CD4-positive, alpha-beta T cell treated with Interleukin-1 beta for 1 hour (primary cell): ENCODE data around the gene TMC3.
"Not testable (repeated sequence)": the region's sequence is repeated elsewhere in the genome, so short reads cannot be mapped to it uniquely, and the experiment has no call there.

ENCODE experiments used
- DNase-seq, 2 donors: peaks; one replicate each; pipeline ENCODE4 v3.0.0-alpha.2; 2020 to 2022

Gene TMC3

GRCh38 chr15:81373775-81374395 lies at the start of gene TMC3:
Gene TMC3 (minus strand): TSS chr15:81374213. CDS start chr15:81374077, 136 bp downstream.
- DNase-seq: no peak

GRCh38 chr15:81421461-81421860 lies 47.4 kb upstream of the TMC3 start:
- DNase-seq: no peak

GRCh38 chr15:81419332-81419943 lies 45.4 kb upstream of the TMC3 start:
- no peak for DNase-seq

- DNase-seq: no peak
Observed at GRCh38 chr15:81418891-81419290, 44.9 kb upstream of the TMC3 start.

- DNase-seq: no peak
Observed at GRCh38 chr15:81418444-81418843, 44.4 kb upstream of the TMC3 start.

GRCh38 chr15:81414274-81414968 lies 40.4 kb upstream of the TMC3 start:
- DNase-seq: not testable (repeated sequence)

- no peak for DNase-seq
Observed at GRCh38 chr15:81413851-81414250, 39.8 kb upstream of the TMC3 start.

GRCh38 chr15:81411969-81412633 lies 38.1 kb upstream of the TMC3 start:
- no peak for DNase-seq

- no peak for DNase-seq
Observed at GRCh38 chr15:81411051-81411450, 37.0 kb upstream of the TMC3 start.

GRCh38 chr15:81410318-81410753 lies 36.3 kb upstream of the TMC3 start:
- peak; percentile 20 to 56 for DNase-seq

GRCh38 chr15:81407718-81408117 lies 33.7 kb upstream of the TMC3 start:
- DNase-seq: no peak

- no peak for DNase-seq
Observed at GRCh38 chr15:81407176-81407575, 33.2 kb upstream of the TMC3 start.

GRCh38 chr15:81400640-81401236 lies 26.7 kb upstream of the TMC3 start:
- peak in 1 of 2 donors; percentile 58 for DNase-seq

- DNase-seq: no peak
Observed at GRCh38 chr15:81398910-81399551, 25.0 kb upstream of the TMC3 start.

- DNase-seq: no peak
Observed at GRCh38 chr15:81398456-81398855, 24.4 kb upstream of the TMC3 start.

- no peak for DNase-seq
Observed at GRCh38 chr15:81394603-81395002, 20.6 kb upstream of the TMC3 start.

- no peak for DNase-seq
Observed at GRCh38 chr15:81391657-81392056, 17.6 kb upstream of the TMC3 start.

GRCh38 chr15:81388436-81388770 lies 14.4 kb upstream of the TMC3 start:
- DNase-seq: no peak

GRCh38 chr15:81387621-81388435 lies 13.8 kb upstream of the TMC3 start:
- no peak for DNase-seq

- DNase-seq: no peak
Observed at GRCh38 chr15:81386947-81387346, 12.9 kb upstream of the TMC3 start.

- no peak for DNase-seq
Observed at GRCh38 chr15:81385721-81386076, 11.7 kb upstream of the TMC3 start.
